Stimulated activated CD4-positive, alpha-beta T cell treated with anti-CD3 and anti-CD28 coated beads, Interleukin-1b, Interleukin-23, amount 100 ng/mL, for 1 hour (primary cell): ENCODE data around the gene AKR7A2.

Experiments used
- DNase-seq, 2 donors: peaks; one replicate each; pipeline ENCODE4 v3.0.0-alpha.2; 2020; ENCODE audit warnings: low read depth in 2 of 2

Gene AKR7A2

GRCh38 chr1:19325958-19326747 lies 14.2 kb upstream of the AKR7A2 start:
- DNase-seq, result no peak

GRCh38 chr1:19325368-19325957 lies 13.5 kb upstream of the AKR7A2 start:
- no peak for DNase-seq

- no peak for DNase-seq
These were observed 12.7 kb upstream of the AKR7A2 start for GRCh38 chr1:19324665-19324990.

- DNase-seq, result no peak
These were observed 12.2 kb upstream of the AKR7A2 start for GRCh38 chr1:19323987-19324664.

GRCh38 chr1:19322481-19322880 lies 10.5 kb upstream of the AKR7A2 start:
- DNase-seq, result no peak

GRCh38 chr1:19321071-19321470 lies 9.1 kb upstream of the AKR7A2 start:
- DNase-seq, result no peak

- DNase-seq, result no peak
These were observed 7.3 kb upstream of the AKR7A2 start for GRCh38 chr1:19319196-19319595.

- DNase-seq, result no peak
These were observed 5.4 kb upstream of the AKR7A2 start for GRCh38 chr1:19317126-19317910.

GRCh38 chr1:19315378-19316198 lies 3.6 kb upstream of the AKR7A2 start:
- DNase-seq, result no peak

- no peak for DNase-seq
These were observed 2.3 kb upstream of the AKR7A2 start for GRCh38 chr1:19313961-19314882.

- DNase-seq, result no peak
These were observed 1.7 kb upstream of the AKR7A2 start for GRCh38 chr1:19313636-19313959.

- no peak for DNase-seq
These were observed 1.1 kb upstream of the AKR7A2 start for GRCh38 chr1:19312782-19313635.

GRCh38 chr1:19311503-19311930 lies 427 bp downstream of the AKR7A2 start:
- no peak for DNase-seq

GRCh38 chr1:19310720-19311502 lies 1.0 kb downstream of the AKR7A2 start:
- no peak for DNase-seq

GRCh38 chr1:19310061-19310460 lies 1.9 kb downstream of the AKR7A2 start:
- DNase-seq, result no peak

- DNase-seq, result no peak
These were observed 2.7 kb downstream of the AKR7A2 start for GRCh38 chr1:19309123-19309813.

GRCh38 chr1:19308509-19308907 lies 3.4 kb downstream of the AKR7A2 start:
- no peak for DNase-seq
